CD4-positive, alpha-beta T cell treated with Interleukin-4 for 4 hours (primary cell): ENCODE data around the gene FBXW7.

Source experiments
- DNase-seq: peaks from one replicate; pipeline ENCODE4 v3.0.0-alpha.2; 2020

FBXW7 gene

DNA sequence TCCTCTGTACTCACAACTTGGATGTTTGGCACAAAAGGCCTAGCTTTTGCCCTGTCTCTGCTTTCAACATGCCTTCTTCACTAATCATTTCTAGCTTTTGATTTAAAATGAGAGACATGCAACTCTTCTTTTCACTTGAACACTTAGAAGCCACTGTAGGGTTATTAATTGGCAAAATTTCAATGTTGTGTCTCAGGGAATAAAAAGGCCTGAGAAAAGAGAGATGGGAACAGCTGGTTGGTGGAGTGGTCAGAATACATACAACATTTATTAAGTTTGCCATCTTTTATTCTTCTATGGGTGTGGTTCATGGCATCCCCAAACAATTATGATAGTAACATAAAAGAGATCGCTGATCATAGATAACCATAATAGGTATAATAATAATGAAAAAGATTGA, 114.3 kb downstream of the FBXW7 start:
- no peak for DNase-seq

DNA sequence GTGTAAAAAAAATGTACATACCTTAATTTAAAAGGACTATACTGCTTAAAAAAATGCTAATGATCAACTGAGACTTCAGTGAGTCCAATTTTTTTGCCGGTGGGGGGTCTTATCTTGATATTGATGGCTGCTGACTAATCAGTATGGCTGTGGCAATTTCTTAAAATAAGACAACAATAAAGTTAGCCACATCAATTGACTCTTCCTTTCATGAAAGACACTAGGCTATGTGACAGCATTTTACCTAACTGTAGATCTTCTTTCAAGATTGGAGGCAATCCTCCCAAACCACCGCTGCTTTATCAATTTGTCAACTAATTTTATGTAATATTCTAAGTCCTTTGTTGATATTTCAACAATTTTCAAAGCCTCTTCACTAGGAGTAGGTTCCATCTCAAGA, 116.1 kb downstream of the FBXW7 start:
- DNase-seq: no peak

DNA sequence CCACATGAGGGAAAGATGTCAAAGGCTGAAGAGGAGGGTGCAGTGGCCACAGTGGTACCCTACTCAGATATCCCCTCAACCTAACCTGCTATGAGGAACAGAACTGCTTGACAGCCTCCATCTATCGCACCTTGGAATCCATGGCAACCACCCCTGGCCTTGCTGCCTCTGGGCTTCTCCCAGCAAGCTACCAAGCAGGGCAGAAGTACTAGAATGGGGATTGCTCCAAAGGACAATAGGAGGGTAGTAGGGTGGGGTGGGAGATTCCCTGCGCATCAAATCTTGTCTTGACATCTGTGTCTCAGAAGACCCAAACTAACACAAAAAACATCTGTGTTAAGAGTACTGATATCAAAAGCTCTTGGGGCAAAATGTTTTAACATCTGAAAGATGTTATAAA, 118.2 kb downstream of the FBXW7 start:
- no peak for DNase-seq

DNA sequence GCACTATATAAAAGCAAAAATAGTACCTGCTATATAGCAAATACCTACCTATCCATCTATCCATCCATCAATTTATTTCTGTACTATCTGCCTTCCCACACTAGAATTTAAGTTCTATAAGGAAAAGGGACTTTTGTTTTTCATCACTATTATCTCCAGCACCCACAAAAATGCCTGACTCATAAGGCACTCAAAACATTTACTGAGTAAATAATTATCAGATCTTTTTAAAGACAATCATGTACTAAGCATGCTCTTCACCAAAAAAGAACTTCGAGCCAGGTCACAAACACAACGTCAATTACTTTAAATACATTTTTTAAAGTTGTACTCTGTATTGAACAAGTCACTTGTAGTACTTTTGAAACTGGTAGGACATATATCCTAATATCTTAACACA, 119.9 kb downstream of the FBXW7 start:
- DNase-seq: no peak

DNA sequence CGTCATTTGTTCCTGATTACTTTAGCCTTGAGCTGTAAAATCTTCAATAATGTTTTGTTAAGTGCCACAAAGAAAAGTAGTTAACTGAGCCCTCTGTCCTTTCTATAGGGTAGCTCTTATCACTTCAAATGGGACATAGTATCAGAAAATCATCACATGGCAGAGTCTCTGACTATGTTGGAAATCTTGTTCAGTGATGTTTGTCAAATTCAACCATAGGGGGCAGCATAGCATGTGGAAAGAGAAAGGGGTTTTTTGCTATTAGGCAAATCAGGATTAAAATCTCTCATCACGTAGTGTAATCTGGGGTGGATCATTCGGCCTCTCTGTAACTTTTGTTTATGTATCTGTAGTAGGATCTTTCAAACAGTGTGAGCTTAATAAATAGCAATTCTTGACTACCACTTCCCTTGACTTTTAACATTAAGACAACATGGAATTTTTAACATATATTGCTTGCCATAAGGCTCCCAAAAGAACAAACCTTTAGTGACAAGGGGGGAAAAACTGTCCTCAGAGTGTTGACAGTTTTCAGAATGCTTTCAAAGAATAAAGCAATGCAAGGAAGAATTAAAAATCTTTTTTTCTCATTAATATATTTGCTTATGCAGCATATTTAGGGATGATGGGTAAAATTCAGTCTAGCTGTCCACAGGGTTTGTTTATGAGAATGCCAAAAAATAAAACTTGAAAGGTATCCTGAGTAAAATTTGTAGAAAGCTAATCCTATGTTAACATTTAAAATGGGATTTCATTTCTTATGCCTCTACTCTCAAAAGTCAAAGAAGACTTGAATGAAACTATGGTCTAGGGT, 127.2 kb downstream of the FBXW7 start:
- peak; percentile 59 for DNase-seq

DNA sequence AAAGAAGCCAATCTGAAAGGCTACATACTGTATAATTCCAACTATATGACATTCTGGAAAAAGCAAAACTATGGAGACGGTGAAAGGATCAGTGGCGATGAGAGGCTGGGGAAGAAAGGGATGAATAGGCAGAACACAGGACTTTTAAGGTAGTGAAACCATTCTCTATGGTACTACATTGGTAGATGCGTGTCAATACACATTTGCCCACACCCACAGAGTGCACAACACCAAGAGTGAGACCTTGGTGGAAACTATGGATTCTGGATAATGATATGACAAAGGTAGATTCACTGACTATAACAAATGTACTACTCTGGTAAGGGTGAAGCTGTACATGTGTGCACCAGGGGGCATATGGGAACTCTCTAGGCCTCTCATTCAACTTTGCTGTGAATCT, 134.5 kb downstream of the FBXW7 start:
- no peak for DNase-seq

DNA sequence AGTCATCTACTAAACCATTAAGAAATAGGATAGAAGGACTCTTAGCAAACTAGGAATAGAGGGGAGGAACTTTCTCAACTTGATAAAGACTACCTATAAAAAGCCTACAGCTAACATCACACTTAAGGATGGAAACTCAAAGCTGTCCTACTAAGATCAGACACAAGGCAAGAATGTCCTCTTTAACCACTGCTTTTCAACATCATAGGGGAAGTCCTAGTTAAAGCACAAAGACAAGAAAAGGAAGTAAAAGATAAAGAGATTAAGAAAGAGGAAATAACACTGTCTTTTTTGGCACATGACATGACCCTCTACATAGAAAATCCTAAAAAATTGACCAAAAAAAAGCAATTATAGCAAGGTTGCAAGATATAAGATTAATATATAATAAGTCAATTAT, 136.6 kb downstream of the FBXW7 start:
- DNase-seq: peak; percentile 13

DNA sequence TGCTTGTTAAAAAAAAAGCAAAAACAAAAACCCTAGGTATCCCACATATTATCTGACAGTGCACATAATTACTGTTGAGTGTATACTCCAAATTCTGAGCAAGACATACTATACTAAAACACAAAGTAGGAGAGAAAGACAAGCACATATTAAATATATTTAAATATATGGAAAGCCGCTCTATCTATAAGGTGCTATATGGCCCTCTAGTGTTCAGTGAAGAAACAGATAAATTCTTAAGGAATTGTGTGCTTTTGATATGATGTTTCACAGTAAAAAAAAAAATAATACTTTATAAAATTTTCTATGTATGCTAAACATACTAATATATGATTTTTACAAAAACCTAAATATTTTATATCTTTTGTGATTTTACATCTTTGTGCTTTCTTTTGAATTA, 137.8 kb downstream of the FBXW7 start:
- no peak for DNase-seq

DNA sequence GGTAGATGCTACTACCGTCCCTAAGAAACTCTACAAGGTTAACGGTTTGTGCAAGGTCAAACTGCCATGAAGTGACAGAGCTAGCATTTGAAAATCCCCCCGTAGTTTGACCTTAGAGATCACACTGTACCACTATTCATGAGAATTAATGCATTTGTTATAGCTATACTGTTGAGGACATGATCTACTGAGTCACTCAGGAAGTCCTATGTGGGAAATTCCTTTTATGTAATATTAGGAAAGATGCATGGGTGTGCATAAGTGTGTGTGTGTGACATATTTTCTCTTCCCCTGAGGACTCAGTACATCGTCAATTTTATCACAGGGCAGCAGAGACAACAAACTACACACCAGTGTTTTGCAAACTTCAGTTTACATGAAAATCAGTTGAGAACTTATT, 141.1 kb downstream of the FBXW7 start:
- no peak for DNase-seq

DNA sequence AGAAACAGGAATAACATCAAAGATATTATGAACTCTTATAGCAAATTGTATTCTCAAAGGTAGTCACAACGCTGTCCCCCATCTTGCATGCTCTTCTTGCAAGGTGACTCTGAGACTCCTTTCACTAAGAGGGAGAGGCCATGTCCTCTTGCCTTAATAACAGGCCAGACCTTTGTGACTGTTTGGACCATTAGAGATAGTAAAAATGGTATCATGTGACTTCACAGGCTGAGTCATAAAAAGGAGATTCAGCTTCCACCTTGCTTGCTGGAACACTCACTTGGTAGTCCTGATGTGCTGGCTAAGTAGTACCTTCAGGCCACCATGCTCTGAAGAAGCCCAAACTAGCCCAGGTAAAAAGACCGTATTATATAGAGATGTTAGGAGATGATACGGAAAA, 143.8 kb downstream of the FBXW7 start:
- no peak for DNase-seq

DNA sequence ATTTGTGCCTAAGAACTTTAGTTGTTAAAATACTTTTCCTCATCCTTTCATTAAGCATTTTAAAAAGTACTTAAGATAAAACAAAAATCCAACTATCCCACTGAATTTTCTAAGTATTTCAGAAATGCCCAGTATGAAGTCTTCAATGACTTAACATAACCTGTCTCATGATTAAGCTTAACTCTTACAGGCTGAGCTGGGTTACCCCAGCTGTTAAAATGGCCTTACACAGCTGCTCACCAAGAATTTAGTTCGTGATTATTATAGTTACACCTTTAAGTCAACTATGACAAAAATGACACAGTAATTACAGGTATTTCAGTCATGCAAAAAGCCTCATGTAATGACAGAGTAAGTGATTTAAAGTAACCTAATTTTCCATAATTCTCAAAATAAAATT, 145.7 kb downstream of the FBXW7 start:
- no peak for DNase-seq

DNA sequence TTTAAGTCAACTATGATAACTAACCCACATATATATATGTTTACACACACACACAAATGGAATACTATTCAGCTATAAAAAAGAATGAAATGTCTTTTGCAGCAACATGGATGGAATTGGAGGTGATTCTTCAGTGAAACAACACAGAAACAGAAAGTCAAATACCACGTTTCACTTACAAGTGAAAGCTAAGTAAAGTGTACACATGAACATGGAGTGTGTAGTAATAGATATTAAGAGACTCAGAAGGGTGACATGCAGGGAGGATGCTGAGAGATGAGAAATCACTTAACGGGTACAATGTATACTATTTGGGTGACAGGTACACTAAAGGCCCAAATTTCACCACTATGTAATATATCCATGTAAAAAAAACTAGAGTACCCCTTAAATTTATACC, 146.5 kb downstream of the FBXW7 start:
- DNase-seq: no peak

DNA sequence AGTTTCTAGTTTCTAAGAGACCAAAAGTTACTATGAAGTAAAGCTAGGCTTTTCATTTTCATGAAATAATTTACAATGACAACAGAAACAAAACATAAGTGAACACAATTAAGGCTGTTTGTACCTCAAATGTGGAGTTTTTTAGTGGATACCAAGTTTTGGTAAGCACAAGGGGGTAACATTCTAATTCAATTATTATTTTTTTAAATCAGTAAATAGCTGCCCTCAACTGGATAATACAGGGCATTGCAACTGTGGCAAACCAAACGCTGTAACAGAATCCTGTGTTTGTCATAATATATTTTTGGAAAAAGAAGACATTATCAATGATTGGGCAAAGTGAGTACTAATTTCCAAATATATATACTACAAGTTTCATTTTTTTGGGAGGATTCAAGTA, 150.3 kb downstream of the FBXW7 start:
- no peak for DNase-seq

DNA sequence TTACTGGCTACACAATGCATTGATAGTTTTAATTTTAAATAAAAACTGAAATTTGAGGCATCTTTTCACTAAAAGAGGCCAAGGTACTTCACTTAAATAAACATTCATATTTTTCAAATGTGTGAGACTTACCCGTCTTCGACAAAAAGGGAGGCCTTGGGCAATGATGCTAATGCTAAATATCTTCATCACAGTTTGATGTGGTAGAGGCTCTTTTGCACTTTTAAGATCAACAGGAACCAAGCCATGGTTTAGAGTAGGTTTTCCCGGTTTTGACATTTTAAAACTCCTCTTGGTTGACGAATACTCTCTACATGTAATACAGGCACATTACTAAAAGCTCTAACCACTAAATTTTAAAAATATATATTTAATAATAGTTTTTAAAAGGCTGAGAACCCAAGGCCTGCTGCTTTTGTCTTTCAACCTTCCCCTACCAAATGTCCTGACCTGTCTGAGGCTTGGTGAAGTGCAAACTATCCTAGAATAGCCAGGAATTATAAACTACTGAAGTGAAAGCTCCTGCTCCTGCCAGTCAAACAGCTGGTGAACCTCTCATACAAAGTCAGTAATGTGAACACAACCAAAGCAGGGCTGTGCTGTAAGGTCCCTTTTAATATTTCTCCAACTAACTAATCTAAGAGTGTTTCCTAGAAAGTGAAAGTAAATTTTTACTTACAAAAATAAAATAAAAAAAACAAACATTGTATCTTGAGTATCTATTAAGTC, 153.7 kb downstream of the FBXW7 start:
- DNase-seq: no peak

DNA sequence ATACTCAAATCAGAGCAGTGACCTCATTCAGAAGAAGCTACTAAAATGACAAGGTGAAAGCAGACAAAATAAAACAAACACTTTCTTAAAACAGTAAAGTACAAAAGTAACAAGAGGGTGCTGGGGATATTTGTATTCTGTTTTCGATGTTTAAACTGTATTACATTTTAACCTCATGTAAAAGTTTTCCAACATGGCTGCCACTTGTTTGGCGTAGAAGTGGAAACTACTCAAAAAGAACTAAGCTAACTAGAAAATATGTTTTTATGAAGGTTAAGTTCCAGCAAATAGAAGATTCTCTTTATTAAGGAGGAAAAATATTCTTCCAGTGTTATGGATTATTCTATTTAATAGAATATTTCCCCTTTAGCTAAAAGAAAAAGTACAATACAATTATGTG, 155.0 kb downstream of the FBXW7 start:
- DNase-seq: no peak

DNA sequence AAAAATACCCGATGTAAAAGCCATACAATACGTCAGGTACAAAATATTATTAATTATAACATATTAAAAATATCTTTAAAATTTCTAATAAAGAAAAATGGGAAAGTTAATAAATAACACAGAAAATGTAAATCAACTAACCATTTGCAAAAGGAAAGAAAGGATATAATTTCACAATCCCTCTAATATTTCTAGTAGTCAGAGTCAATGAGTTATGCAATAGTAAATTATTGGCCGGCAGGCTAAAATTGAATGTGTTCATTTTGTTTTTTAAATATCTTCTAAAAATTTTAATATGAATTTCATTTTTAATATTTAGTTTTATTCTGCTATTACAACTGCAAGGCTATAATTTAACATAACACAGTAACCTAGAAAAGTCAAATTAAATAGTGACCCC, 155.7 kb downstream of the FBXW7 start:
- DNase-seq: no peak

DNA sequence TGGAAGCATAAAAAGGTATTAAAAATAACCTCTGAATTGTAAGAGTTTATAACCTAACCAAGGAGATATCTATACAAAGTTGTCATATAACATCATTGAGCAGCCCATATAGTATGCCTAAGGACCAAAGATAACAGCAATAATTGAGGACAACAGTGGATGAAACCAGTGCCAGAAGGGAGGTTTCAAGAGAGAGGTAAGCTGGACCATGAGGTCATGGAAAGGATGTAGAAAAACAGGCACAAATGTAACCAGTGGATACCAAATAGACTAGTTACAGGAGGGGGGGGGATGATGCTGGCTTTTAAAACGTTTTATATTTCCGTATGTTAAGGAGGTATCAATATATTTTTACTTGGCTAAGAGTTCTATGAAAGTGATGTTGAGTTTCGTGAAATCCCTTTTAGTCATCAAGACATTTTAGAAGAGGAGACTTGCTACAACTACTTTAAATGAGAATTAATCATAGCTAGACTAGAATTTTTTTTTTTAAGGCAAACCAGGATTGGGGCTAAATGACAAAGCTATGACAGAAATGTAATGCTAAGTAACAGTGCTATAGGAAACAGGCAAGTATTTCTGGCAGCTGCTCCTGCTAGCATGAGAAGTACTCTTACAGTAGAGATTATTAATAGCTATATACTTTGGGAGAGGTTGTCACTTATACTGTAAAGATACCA, 161.1 kb downstream of the FBXW7 start:
- DNase-seq: no peak

DNA sequence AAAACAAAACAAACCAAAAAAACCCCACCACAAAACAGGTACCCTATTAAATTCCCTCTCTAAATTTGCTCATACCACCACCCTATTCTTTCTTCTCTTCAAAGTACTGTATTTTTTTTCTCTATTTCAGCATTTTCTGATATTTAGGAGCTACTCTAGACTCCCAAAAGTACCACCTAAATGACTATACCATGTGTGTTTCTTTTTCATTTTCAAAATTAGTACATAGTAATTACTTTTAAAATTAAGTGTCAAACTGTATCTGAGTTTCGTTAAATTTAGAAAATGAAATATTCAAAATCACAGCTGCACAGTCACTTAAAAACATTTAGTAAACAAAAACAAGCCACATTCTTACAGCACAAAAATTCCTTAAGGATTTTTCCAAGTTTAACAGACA, 161.7 kb downstream of the FBXW7 start:
- DNase-seq: no peak

DNA sequence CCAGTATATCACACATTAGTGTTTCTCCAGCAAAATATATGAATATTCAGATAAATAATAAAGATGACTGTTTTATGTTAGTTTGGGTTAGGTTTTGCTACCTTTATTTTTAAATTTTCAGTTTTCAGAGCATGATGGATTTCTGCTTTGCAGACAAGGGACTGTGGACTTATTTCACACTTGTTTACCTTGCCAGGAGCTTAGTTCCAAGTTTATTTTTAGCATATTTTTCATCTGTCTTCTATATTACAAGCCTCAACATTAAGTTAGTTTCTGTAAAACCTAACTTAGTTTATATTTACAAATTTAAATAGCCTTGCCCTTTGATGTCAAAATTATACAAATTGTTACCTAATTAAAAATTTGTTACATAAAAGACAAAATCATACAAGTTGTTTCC, 163.4 kb downstream of the FBXW7 start:
- DNase-seq: no peak

DNA sequence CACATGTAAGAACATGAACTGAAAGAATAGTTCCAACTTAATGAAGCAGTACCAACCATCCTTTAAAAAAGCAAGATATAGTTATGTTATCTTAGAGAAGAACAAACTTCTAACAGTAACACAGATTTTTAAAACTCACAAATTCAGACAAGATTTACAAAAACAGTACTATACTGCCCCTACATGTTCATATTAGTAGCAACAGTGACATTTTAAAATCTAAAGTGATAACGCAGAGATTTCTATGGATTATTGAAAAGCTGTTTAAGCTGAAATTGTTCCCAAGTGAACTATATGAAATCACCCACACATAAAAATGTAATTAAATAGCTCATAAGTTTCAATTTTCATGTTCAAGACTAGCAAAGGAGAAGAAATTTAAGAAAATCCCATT, 166.0 kb downstream of the FBXW7 start:
- DNase-seq: no peak

DNA sequence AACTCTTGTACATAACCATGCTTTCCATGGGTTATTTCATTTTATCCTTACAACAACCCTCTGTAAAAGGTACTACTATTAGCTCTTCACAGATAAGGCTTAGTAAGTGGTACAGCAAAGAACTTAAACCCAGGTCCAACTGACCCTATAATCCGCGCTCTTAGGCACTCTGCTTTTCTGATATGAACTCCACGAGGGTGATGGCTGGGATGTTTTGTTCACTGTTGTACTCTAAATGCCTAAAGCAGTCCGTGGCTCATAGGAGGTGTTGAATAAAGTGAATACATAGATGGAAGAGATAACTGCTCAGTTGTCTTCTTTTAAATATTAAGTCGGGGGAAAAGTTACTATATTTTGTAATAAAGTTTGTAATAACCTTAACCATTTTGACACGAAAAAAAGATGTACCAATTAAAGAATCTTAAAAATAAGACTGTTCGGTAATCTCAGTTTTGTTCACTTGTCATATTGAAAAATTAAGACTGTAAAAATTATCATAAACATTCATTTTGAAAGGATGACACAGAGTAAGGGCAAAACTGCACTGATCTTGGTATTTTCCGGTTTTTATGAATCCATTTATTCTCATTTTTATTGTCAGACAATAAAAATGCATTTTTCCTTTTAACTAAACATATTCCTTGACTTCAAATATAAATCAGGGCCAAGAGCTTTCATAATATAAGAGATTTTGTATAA, 166.5 kb downstream of the FBXW7 start:
- DNase-seq: no peak

DNA sequence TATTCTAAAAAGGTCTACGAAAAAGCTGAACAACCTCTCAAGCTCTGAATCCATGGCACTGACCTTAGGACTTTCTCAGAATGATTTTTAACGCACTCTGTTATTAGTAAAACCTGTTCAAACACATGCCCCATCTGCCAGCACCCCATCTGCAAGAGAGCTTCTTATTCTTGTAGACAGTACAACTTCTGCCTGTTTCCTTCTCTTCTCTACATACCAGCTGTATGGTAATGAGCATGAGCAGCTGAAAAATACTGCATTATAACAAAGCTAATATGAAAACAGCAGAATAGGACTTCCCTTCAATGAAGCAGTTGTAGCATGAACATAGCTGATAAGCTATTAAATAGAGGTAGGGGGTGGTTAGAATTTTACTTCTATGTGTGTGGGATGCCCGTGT, 167.9 kb downstream of the FBXW7 start:
- no peak for DNase-seq

DNA sequence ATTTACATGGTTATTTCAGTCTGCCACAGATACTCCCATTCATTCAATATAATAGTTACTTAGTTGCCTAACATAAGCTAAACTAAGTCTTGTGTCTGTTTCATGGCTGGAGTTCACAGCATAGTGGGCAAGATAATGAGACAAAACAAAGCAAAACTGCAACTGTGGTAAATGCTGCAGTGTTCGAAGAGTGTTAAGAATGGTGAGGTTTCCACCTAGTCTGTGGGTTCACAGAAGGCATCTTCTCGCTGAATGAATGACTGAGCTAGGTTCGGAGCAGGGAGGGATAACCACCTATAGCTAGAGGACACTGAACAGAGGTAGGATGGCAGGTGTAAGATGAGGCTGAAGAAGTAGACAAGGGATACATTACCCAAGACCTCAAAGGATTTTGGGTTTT, 171.0 kb downstream of the FBXW7 start:
- DNase-seq: no peak

DNA sequence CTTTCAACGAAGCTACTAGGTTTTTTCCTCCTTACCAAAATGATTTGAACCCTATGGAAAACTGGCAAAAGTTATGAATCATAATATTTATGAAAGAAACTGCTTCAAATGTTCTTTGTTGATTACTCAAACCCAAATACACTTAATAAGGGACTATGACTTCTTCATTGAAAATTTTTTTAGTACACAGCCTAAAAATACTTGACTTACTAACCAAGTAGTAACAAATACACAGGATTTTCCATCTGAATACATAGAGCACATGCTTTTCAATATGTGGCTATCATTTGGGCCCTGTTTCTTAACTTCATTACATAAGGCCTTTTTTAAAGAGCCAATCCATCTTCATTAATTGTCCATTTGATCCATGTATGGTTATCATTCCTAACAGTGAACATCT, 171.5 kb downstream of the FBXW7 start:
- DNase-seq: no peak
